Parathyroid adenoma (tissue), 2 donors: ENCODE results near the gene BAD.

Experiments
- H2AFZ ChIP-seq: fragments of 300-600 bp; sonication (generic); one replicate; pipeline ENCODE4 v1.7.0; 2017; ENCODE audit warnings: antibody characterized with exemption, mild to moderate bottlenecking
- H3K27ac ChIP-seq: fragments of 300-600 bp; sonication (generic); one replicate; pipeline ENCODE4 v1.7.0; 2017
- H3K27me3 ChIP-seq: fragments of 300-600 bp; sonication (generic); one replicate; pipeline ENCODE4 v1.7.0; 2017; ENCODE audit warnings: low read length; ENCODE audit not compliant: control insufficient read depth, insufficient read depth
- H3K36me3 ChIP-seq: fragments of 300-600 bp; sonication (generic); one replicate; pipeline ENCODE4 v1.7.0; 2017; ENCODE audit warnings: low read length; ENCODE audit not compliant: control insufficient read depth, insufficient read depth
- H3K4me1 ChIP-seq: fragments of 300-600 bp; sonication (generic); one replicate; pipeline ENCODE4 v1.7.0; 2017; ENCODE audit warnings: control low read depth
- H3K4me2 ChIP-seq: fragments of 300-600 bp; sonication (generic); one replicate; pipeline ENCODE4 v1.7.0; 2017; ENCODE audit warnings: low read length
- H3K4me3 ChIP-seq: fragments of 300-600 bp; sonication (generic); one replicate; pipeline ENCODE4 v1.7.0; 2017; ENCODE audit warnings: low read depth, low read length
- H3K79me2 ChIP-seq: fragments of 300-600 bp; sonication (generic); one replicate; pipeline ENCODE4 v1.7.0; 2017; ENCODE audit warnings: control low read depth
- H3K9ac ChIP-seq: fragments of 300-600 bp; sonication (generic); one replicate; pipeline ENCODE4 v1.7.0; 2017; ENCODE audit warnings: mild to moderate bottlenecking
- H3K9me3 ChIP-seq: fragments of 300-600 bp; sonication (generic); one replicate; pipeline ENCODE4 v1.7.0; 2017; ENCODE audit warnings: low read length; ENCODE audit not compliant: control insufficient read depth
- CTCF ChIP-seq: fragments of 300-600 bp; sonication (generic); IDR thresholded peaks from one replicate; pipeline ENCODE4 v1.7.0; 2017; ENCODE audit warnings: antibody characterized with exemption, mild to moderate bottlenecking
- donor health status: primary hyperparathyroidism.

BAD gene

GRCh38 chr11:64304316-64305072, 20.0 kb upstream of the BAD start:
- Histone ChIP-seq H3K4me1 (peaks cover 8% of the 10 kb centered on the region), H3K36me3 (no peaks in the 10 kb centered on the region), H2AFZ (peak overlapping the region; percentile 76), H3K79me2 (no peaks in the 10 kb centered on the region), H3K27ac (peak overlapping the region; percentile 97), H3K4me2 (peak overlapping the region; percentile 88), H3K27me3 (no peaks in the 10 kb centered on the region), H3K9ac (no peak overlapping the region), H3K9me3 (no peaks in the 10 kb centered on the region), H3K4me3 (peak overlapping the region; percentile 78)
- peak; percentile 64 for TF ChIP-seq CTCF

DNA sequence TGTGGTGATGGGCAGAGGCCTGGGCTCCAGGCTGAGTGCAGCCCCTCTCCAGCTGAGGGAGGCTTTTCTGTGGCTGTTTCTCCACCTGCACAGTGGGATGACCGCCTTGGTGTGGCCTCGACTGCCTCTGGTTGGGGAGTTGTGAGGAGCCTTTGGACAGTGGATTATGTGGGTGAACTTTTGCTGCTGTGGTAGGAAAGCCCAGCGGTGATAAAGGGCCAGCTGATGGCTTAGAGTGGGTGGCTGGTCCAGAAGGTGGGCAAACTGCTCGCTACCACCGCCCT, 19.5 kb upstream of the BAD start:
- H3K27ac ChIP-seq, result peak overlapping the region; percentile 97
- peaks cover 8% of the 10 kb centered on the region for H3K4me1 ChIP-seq
- H3K9me3 ChIP-seq, result no peaks in the 10 kb centered on the region
- no peak for TF ChIP-seq CTCF
- no peaks in the 10 kb centered on the region for H3K79me2 ChIP-seq
- H2AFZ ChIP-seq, result peak overlapping the region; percentile 76
- peak overlapping the region; percentile 78 for H3K4me3 ChIP-seq
- H3K27me3 ChIP-seq, result no peaks in the 10 kb centered on the region
- H3K9ac ChIP-seq, result no peak overlapping the region
- H3K4me2 ChIP-seq, result peak overlapping the region; percentile 88
- no peaks in the 10 kb centered on the region for H3K36me3 ChIP-seq

DNA sequence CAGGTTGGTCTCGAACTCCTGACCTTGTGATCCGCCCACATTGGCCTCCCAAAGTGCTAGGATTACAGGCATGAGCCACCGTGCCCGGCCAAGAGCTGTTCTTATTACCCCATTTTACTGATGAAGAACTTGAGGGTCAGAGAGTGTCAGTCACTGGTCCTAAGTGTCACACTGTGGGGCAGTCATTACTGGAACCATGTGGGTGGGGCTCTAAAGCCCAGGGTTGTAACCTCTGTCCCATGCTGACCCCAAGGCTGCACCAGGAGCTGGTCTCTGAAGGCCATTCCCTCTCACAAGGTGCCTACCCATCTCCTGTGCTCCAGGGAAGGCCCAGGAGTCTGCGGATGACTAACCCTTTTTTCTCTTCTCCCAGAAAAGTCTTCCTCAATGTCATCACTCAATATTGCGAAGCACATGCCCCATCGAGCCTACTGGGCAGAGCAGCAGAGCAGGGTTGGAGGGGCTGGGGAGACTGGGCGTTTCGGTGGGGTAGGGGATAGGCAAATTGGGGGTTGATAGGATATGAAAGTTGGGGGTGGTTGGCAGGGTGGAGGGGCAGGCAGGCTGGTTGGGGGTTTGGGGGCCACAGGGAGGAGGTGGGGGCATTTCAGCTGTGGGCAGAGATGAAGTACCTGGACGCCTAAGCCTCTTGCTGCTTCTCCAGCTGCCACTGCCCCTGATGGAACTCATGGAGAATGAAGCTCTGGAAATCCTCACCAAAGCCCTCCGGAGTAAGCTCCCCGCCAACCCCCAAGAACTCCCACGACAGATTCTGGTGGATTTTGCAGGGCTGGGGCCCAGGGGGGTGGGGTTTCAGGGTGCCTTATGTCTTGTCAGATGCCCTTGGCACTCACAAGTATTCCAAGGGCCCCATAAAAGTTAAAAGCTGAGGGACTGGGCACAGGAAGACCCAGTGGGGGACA, 18.9 kb upstream of the BAD start:
- Histone ChIP-seq H3K9ac (no peak overlapping the region), H3K4me1 (peaks cover 8% of the 10 kb centered on the region), H3K4me2 (peak overlapping the region; percentile 88), H3K27ac (peak overlapping the region; percentile 97), H3K79me2 (no peaks in the 10 kb centered on the region), H2AFZ (no peak overlapping the region), H3K27me3 (no peaks in the 10 kb centered on the region), H3K4me3 (no peak overlapping the region), H3K36me3 (no peaks in the 10 kb centered on the region), H3K9me3 (no peaks in the 10 kb centered on the region)
- TF ChIP-seq CTCF, result no peak

GRCh38 chr11:64299847-64300648, 15.6 kb upstream of the BAD start, which contains the start of gene CATSPERZ:
CATSPERZ (plus strand) TSS chr11:64300358; CDS start chr11:64300411, 53 bp downstream.
- Histone ChIP-seq H3K27me3 (no peaks in the 10 kb centered on the region), H3K4me1 (peaks cover 3% of the 10 kb centered on the region), H3K4me2 (peak within 1 kb of the TSS; percentile 65), H3K9ac (no peak within 1 kb of the TSS), H2AFZ (peak within 1 kb of the TSS; percentile 74), H3K36me3 (no peaks in the 10 kb centered on the region), H3K27ac (no peak within 1 kb of the TSS), H3K9me3 (no peaks in the 10 kb centered on the region), H3K4me3 (peak within 1 kb of the TSS; percentile 52), H3K79me2 (no peaks in the 10 kb centered on the region)
- TF ChIP-seq CTCF, result no peak
